HG03565 (cell line): ENCODE measurements around the gene CEMIP.

Source experiments
- ATAC-seq: cut with Tn5 transposase; IDR thresholded peaks from one replicate; pipeline ENCODE4 v1.9.1; 2021; ENCODE audit warnings: mild to moderate bottlenecking, moderate library complexity; ENCODE audit not compliant: unreplicated experiment

Gene CEMIP

GRCh38 chr15:80778964-80779657 is at the start of gene CEMIP:
Gene CEMIP, plus strand, starts transcription at chr15:80779370. Its CDS starts 94,510 bp downstream, at chr15:80873880.
- ATAC-seq = no peak

GRCh38 chr15:80730387-80730786 is 48.8 kb upstream of the CEMIP start:
- no peak for ATAC-seq

GRCh38 chr15:80730926-80731325 is 48.2 kb upstream of the CEMIP start:
- ATAC-seq = no peak

GRCh38 chr15:80732167-80732566 is 47.0 kb upstream of the CEMIP start:
- no peak for ATAC-seq

DNA sequence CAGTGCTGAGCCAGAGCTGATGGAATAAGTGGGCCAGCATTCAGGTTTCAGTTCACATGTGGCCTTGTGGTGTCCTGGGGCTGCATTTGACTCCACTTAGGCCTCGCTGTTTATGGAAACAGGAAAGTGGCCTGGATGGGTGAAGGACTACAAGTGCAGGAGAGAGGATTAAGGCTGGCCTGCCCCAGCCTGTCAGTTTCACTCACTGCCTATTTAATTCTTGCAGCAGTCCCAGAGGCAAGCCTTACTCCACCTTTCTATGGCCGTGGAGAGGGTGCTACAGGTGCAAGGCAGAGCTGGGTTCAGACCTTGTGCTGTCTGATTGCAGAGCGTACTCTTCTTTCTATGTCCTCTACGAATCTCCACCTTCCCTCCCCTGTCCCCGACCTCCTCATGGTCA is 46.4 kb upstream of the CEMIP start:
- ATAC-seq = no peak

- no peak for ATAC-seq
These were observed 45.7 kb upstream of the CEMIP start for GRCh38 chr15:80733460-80733859.

GRCh38 chr15:80735344-80735743 is 43.8 kb upstream of the CEMIP start:
- ATAC-seq = no peak

GRCh38 chr15:80736560-80736959 is 42.6 kb upstream of the CEMIP start:
- no peak for ATAC-seq

DNA sequence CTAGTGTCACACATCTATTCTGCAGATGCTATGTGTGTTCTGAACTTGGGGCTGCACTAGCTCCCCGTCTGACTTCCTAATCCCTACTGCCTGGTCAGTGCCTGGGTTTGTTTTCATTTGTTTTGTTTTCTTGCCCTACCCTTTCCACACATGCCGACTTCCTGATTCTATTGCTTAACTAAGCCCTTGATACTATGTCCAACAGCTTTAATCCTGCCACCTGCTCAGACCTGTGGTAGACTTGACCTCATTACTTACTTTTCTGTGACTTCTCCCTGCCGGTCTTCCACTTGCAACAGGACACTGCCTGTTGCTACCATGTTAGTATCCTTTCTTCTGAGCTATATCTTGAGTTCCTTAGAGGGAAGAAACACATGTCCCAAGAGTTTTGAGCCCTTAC is 39.3 kb upstream of the CEMIP start:
- no peak for ATAC-seq

DNA sequence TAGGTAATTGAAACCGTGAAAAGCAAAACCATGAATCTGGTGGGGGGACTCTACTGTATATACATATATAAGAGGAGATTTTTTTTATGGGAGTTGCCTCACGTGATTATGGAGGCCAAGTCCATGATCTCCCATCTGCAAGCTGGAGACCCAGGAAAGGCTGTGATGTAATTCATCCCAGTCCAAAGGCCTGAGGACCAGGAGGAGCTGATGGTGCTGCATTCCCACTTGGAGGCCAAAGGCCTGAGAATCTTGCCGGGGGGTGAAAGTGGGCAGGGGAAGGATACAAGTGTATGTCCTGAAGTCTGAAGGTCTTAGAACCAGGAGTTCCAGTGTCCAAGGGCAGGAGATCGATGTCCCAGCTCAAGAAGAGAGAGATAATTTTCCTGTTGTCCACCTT is 37.1 kb upstream of the CEMIP start:
- no peak for ATAC-seq

DNA sequence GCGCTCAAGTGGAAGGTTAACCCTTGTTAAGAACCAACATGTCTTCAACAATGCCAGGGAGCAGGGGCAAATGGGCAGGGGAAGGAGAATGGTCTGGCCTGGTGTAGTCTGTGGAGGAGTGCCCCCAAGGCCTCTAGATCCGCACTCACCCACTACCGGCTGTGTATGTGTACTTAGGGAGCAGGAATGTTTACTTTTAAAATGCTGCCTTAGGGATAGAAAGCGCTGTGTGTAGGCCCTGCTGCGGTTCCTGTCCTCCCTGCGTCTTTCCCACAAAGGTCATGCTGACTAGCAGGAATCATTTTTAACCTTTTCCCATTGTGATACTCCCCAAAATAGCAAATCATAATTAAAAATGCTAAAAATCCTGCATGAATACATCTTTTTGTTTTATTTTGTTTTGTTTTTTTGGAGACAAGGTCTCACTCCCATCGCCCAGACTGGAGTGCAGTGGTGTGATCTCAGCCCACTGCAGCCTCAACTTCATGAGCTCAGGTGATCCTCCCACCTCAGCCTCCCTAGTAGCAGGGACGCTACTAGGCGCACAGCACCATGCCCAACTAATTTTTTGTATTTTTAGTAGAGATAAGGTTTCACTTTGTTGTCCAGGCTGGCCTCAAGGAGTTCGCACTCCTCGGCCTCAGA is 35.9 kb upstream of the CEMIP start:
- ATAC-seq = no peak

- no peak for ATAC-seq
These were observed 34.8 kb upstream of the CEMIP start for GRCh38 chr15:80744415-80744814.

DNA sequence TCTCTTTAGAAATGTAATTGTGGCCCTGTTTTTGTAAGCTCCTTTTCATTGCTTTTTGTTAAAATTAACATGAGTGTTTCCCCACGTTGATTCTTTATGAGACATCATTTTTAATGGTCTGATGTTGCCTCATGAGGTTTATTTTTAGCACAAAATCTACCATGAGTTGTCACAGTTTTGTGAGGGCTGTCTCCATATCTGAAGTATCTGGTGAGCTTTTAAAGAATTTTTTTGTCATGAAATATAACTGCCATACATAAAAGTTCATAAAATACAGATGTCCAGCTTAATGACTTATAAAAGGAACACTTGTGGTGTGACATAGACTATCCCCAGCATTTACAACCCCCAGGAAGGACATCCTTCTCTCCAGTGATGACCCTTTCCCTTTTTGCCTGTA is 34.3 kb upstream of the CEMIP start:
- ATAC-seq = no peak

GRCh38 chr15:80745888-80746287 is 33.3 kb upstream of the CEMIP start:
- no peak for ATAC-seq

DNA sequence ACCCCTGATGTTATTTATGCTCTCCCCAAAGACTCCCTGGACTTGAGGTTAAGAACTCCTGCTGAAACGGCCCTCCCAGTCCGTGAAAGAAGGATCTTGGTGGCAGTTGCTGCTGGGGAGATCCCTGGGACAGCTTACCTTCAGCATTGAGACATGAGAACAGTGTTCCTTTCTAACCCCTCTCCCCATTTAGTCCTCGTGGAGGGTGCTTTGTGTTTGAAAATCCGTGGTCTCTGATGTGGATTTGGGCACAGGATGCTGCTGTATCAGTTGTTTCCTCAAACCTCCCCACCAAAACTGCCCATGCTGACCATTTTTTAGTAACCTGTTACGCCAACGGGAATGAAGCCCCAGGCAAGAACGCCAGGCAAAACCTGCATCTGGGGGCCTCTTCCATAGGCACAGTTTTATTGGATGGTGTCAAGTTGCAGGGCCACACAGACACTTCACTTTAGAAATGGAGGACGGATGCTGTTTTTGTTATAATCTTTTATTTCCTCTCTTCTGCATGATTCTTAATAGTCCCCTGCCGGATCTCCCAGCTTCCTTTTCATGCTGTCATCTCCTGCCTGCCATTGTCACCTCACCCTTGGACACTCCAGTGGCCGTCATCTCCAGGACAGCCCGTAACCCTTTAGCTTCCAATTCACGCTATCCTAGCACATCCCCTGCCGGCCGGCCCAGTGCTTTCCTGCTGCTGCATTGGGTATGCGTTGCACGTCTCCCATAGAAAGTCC is 31.7 kb upstream of the CEMIP start:
- ATAC-seq = no peak

DNA sequence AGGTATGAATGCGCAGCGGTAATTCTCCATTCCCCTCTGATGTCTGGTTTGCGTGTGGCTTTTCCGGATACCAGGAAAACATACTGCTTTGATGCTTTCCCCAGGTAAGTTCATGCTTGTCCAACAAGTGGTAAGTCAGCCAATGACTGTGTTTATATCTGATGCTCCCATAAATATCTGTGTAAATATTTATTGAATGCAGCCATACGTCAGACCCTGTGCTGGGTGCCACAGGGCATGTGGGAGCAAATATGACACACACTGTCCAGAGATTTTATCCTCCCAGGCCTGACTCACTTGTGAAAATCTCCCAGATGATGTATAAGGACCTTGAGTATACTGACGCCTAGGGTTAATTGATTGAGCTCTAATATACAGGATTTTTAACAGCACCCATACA is 29.6 kb upstream of the CEMIP start:
- ATAC-seq = no peak

DNA sequence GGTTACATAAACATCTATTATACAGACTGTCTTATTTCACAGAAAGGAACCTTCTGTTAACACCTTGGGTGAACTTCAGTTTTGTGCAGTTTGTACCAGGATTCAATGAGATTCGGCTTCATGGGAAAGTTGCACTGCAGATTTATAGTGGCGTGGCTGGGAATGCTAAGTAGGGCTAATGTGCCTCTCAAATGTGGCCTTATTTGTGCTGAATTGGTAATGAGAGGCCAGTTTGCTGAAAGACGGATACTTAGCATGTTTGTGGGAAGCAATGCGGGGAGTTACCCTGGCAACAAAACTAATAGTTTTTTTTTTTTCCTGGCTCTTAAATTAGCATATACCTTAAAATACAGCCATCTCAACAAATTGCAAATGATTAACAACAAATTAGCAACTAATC is 28.6 kb upstream of the CEMIP start:
- no peak for ATAC-seq

- ATAC-seq = no peak
These were observed 27.0 kb upstream of the CEMIP start for GRCh38 chr15:80752204-80752603.

DNA sequence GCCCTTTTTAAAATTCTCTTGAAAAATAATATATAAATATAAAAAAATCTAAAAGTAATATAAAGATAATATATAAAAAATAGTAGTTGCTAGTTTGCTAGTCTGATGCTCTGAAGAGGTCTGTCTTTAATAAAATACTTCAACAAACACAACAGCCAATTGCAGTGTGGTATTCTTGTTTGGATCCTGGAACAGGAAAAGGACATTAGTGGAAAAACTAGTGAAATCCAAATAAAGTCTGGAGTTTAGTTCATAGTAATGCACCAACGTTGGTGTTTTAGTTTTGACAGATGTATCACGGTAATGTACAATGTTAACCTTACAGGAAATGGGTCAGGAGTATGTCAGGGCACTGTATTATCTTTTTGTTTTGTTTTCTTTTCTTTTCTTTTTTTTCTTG is 26.0 kb upstream of the CEMIP start:
- ATAC-seq = no peak

GRCh38 chr15:80754014-80754413 is 25.2 kb upstream of the CEMIP start:
- ATAC-seq = no peak

GRCh38 chr15:80755885-80756284 is 23.3 kb upstream of the CEMIP start:
- ATAC-seq = no peak

- no peak for ATAC-seq
These were observed 20.9 kb upstream of the CEMIP start for GRCh38 chr15:80758130-80758745.
